Measurements from ENCODE around the gene IMMP1L.

IMMP1L gene

DNA sequence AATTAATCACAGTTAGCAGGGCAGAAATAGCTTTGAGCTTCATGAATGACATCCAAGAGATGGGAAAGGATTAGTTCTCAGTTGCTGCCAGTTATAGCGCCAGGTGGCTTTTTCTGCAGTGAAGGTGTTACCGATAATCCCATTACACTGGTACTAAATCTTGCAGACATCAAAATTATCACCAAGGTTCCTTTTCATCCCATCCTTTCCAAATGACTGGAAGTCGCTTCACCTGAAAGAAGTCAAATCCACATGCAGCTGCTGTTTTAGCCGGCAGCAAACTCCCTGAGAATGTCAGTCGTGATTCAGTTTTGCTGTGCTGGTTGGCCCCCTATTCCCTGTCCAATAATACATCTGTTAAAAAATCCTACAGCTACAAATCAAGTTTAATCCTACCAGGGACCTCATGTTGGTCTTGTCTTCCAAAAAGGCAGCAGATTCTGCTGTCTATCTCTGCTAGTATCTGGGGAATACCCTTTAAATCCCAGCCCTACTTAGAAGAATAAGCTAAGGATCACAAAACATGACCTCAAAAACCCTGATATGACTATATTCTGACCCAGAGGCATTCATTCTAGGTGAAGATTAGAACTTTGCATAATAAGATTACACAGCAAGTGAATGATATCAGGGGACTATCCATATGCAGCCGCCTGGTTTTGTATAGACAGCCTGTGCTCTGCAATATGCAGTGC, 31.7 kb downstream of the IMMP1L start:
- DNase-seq (ENCODE audit: low read depth, low spot score): no peak

DNA sequence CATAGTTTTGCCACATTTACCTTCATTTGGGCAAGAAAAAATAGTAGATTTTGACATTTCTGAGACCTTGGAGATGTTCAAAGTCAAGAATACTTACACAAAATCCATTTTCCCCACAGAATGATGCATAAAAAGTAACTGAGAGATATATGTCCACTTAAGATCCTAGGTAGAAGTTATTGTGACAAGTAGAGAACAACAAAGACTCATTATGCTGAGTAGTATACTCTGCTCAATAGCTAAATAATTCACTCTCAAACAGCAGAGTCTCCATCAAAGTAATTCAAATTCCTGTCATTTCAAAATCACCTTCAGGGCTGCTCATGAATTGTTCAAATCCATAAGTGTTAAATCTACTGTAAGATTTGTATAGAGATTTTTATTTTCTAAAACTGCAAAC, 35.3 kb downstream of the IMMP1L start:
- no peak for DNase-seq (ENCODE audit: low read depth, low spot score)

GRCh38 chr11:31464436-31464835, 45.0 kb downstream of the IMMP1L start:
- DNase-seq (ENCODE audit: low read depth, low spot score): no peak

DNA sequence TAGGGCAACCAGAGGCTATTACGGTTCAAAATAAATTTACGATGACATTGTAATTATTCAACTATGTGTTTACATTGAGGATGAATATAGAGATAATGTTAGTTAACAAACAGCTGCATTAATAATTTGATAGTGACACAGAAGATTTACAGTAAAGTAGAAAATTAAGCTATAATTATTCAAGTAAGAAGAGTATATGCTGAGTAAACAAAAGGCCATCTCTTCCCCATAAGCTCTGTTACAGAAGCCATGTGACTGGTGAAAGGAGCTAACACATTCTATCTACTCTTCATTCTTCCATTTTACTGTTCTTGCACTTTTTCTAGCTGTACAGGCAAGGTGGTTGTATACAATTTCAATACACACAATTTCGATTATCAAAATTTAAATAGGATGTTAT, 54.2 kb downstream of the IMMP1L start:
- DNase-seq (ENCODE audit: low read depth, low spot score): no peak

GRCh38 chr11:31450841-31451240, 58.6 kb downstream of the IMMP1L start:
- DNase-seq (ENCODE audit: low read depth, low spot score): no peak

GRCh38 chr11:31449040-31449439, 60.4 kb downstream of the IMMP1L start:
- DNase-seq (ENCODE audit: low read depth, low spot score): no peak

- DNase-seq (ENCODE audit: low read depth, low spot score): no peak
Measured at GRCh38 chr11:31445621-31446020, 63.8 kb downstream of the IMMP1L start.

DNA sequence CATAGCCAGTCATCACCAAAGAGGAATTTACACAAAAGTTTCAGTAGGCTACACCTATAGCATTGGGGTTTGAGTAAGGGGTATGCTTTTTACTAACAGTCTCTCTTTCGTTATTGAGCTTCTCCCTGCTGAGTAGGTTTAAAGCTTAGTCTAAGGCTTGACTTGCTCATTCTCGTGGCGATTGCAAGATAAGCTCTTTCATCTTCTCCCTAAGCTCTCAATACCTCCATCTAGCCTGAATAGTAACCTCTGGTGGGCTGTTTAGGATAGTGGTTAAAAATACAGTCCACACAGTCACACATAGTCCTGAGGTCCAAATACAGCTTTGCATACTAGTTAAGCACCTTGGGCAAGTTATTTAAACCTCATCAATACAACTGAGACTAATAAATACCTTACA, 65.6 kb downstream of the IMMP1L start:
- no peak for DNase-seq (ENCODE audit: low read depth, low spot score)

DNA sequence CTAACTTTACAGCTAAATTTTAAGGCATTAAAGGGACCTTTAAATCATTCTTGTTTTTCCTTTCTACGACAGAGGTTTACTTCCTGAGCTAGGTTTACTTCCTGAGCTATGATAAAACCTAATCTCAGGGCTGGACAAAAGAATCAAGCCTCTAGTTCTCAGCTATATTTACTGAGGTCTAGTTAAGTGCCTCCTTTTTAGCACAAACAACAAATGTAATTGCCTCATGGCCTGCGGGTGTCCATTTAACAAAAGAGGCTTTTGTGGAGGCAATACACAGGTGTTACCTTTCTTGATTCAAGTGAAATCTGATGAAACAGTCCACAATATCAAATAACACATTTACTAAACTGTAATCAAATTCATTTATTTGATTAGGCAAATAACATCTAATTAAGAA, 67.3 kb downstream of the IMMP1L start:
- no peak for DNase-seq (ENCODE audit: low read depth, low spot score)

- no peak for DNase-seq (ENCODE audit: low read depth, low spot score)
Measured at GRCh38 chr11:31441296-31441695, 68.1 kb downstream of the IMMP1L start.

- peak; percentile 30 for DNase-seq (ENCODE audit: low read depth, low spot score)
Measured at GRCh38 chr11:31437742-31438435, 71.5 kb downstream of the IMMP1L start.

DNA sequence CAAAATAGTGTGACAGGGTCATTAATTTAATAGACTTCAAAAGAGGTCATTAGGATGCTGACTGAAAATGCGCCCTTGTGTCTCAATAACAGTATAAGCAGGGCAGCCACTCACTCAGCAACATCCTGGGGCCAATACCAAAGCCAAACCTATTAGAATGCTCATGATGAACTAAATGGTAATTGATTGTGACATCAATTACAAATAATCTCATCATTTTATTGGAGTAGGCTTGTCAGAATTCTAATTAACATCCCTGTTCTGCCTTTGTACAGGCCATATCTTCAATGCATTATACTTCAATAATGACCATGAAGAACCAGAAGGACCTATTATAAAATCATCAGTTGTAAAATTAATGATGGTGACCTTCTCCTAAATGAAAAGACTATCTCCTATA, 75.6 kb downstream of the IMMP1L start:
- DNase-seq (ENCODE audit: low read depth, low spot score): no peak

- no peak for DNase-seq (ENCODE audit: low read depth, low spot score)
Measured at GRCh38 chr11:31424652-31425051, 84.8 kb downstream of the IMMP1L start.

- DNase-seq (ENCODE audit: low read depth, low spot score): no peak
Measured at GRCh38 chr11:31422703-31423102, 86.7 kb downstream of the IMMP1L start.

DNA sequence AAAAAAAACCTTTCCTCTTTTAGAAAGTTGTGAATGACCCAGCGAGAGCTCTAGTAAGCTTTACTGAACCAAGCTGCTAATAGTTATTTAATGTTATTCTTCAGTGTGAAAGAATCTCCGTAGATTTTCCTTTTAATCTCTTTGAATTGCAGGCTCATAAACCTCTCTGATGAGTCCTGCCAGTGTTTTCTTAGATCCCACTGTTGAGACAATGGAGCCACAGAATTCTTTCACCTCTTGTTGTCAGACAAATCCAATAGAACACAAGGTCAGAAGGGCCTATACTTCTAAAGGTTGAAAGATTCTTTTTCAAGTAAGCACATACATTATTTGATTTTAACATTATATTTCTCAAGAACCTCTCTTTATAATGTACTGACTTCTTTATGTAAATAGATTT, 87.6 kb downstream of the IMMP1L start:
- DNase-seq (ENCODE audit: low read depth, low spot score): no peak

DNA sequence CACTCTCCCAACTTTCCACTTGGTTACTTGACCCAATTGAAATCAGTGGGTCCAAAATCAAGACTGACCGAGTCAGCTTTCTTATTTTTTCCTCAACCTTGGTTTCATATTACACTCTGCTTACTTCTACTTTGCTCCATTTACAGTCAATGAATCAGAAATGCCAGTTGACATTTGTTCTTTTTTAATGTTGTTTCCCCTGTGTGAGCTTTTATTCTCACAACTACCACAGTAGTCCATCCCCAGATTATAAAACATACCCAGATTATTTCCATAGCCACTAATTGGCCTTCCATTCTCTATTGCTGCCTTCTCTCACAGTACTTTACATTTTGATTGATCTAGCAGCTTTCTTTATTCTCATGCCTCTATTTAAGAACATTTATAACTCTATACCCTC, 89.8 kb downstream of the IMMP1L start:
- DNase-seq (ENCODE audit: low read depth, low spot score): peak; percentile 6

GRCh38 chr11:31419138-31419537, 90.3 kb downstream of the IMMP1L start:
- DNase-seq (ENCODE audit: low read depth, low spot score): no peak

DNA sequence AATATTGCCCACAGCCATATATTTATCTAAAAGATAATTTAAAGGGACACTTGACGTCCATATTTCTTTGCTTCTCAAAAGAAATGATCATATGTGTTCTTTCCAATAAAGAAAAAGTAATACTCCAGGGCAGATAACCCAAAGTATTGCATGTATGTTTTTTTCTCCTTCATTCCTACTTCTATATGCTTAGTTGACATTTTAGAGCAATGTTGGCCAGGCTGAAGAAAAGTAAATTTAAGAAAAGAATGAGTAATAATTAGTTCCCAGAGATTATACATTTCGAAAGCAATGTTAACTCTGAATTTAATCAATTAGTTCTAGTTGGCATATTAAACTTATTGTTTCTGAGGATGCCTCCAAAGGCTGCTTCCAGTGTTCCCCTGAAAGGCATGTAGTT, 91.6 kb downstream of the IMMP1L start:
- no peak for DNase-seq (ENCODE audit: low read depth, low spot score)

GRCh38 chr11:31417357-31417756, 92.1 kb downstream of the IMMP1L start:
- no peak for DNase-seq (ENCODE audit: low read depth, low spot score)

DNA sequence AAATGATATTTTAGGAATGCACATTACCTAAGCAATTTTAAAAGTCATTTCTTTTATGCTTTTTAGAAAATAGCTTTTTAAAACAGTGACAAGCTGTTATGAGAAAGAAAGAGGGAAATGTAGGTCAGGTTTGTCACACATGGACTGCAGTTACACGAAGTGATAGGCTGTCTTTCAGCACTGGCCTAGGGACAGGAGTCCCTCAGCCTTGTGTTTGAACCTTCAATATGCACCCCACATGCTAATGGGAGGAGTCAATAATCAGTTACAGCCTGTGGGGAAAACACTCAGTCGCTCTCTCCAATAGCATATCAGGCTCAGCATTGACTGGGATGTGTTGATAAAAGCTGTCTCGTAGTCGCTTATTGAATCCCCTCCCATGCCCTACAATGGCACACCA, 94.0 kb downstream of the IMMP1L start:
- DNase-seq (ENCODE audit: low read depth, low spot score): no peak

DNA sequence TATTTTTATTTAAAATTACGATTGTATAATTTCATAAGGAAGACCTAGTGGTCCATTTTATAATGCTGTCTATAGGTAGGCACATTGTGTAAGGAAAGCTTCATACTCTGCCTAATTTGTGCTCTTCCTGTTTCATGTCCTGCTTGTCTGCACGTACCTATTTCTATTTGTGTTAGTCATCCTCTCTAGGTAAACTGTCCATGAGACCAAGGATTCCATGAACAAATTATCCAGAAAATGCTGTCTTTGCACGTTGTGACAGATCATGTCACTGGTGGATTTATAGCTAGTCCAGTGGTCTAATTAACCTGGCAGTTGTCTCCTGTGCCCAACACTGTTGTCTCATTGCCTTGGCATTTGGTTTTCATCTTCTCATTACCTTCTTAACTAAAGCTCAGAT, 95.1 kb downstream of the IMMP1L start:
- no peak for DNase-seq (ENCODE audit: low read depth, low spot score)

- peak; percentile 43 for DNase-seq (ENCODE audit: low read depth, low spot score)
Measured at GRCh38 chr11:31412946-31413345, 96.5 kb downstream of the IMMP1L start.

DNA sequence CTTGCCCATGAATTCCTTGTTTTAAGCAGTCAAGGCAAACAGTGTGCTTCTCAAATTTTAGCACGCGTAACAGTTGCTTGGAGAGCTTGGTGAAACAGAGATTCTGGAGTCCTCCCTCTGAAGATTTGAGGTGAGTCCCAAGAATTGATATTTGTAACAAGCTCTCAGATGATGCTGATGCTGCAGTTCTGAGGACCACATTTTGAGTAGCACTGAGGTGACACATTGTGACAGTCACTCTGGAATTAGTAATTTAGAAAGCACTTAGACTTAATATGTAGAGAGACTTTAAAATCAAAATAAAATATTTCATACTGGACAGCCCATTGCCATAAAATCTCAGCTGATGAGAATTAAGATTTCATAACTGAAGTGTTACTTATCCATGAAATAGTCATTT, 101.2 kb downstream of the IMMP1L start:
- no peak for DNase-seq (ENCODE audit: low read depth, low spot score)

GRCh38 chr11:31404614-31405013, 104.8 kb downstream of the IMMP1L start:
- no peak for DNase-seq (ENCODE audit: low read depth, low spot score)
